ENCODE measurements around the gene PRLH. TPM values are rescaled to one million over a fixed set of nuclear protein-coding genes. Genes with fewer than 3 reads are reported as not detected.

Gene PRLH
- total and polyA plus RNA-seq, 2 of the 13 experiments (the other 11 are each of a cell fraction or from before 2014, with no cell fraction given) = not detected

GRCh38 chr2:237612527-237613357 is 46.4 kb downstream of the PRLH start:
- no TSS peak for BruUV-seq (replicated peaks)
- Histone ChIP-seq H2AFZ (ENCODE audit: low read length) (no peak overlapping the region), H3K4me2 (ENCODE audit: low read depth, low read length) (no peak overlapping the region), H3K36me3 (replicated peaks in 1 of 2; ENCODE audit: control insufficient read depth in 1 of 2, insufficient read depth in 2 of 2, low read length in 2 of 2) (no peaks in the 10 kb centered on the region), H3K9me3 (ENCODE audit: low read length) (no peaks in the 10 kb centered on the region), H3K9ac (ENCODE audit: insufficient read depth, low read depth, low read length) (no peak overlapping the region), H3K79me2 (ENCODE audit: insufficient read depth, low read length) (no peaks in the 10 kb centered on the region), H3K4me1 (ENCODE audit: insufficient read depth, low read length) (peaks cover 39% of the 10 kb centered on the region), H3K4me3 (replicated peaks in 1 of 3; ENCODE audit: insufficient read depth in 1 of 3, low read depth in 2 of 3, low read length in 3 of 3) (no peak overlapping the region), H4K20me1 (ENCODE audit: insufficient read depth, low read length) (no peaks in the 10 kb centered on the region), H3K27me3 (ENCODE audit: control insufficient read depth in 1 of 2, insufficient read depth in 2 of 2, low read length in 2 of 2) (peaks cover 0 to 30% of the 10 kb centered on the region in 2 experiments; a peak in 3 of 5 replicates), H3K27ac (ENCODE audit: extremely low read length, insufficient read depth, low read length) (no peak overlapping the region)
- ChIA-PET CTCF (ENCODE audit: low intra/inter-chr PET ratio, low total read pairs) (no interaction called here), POLR2A (no interaction called here)
- no peak for FAIRE-seq
- whole genome bisulfite sequencing (ENCODE audit: low lambda C conversion rate) = 79% methylated on average over 8 of the region's 10 CpGs
- intact Hi-C loops (cut with micrococcal nuclease; ENCODE audit: unreplicated experiment) = no loop called here
- in situ Hi-C loops (cut with HindIII; ENCODE audit: extremely low pct_ligation_motif_present, low pct_unique_long_range_greater_than_20kb) = no loop called here
- TF ChIP-seq RBFOX2 (IDR thresholded peaks at IDR 0.05; ENCODE audit: low read depth, low read length) (no peak), FOXO1 (CRISPR knock-in tag; IDR thresholded peaks at IDR 0.05) (no peak), ZNF10 (CRISPR knock-in tag; IDR thresholded peaks at IDR 0.05; ENCODE audit: borderline replicate concordance, low read depth) (no peak), ZBTB3 (CRISPR knock-in tag; IDR thresholded peaks at IDR 0.05; ENCODE audit: borderline replicate concordance, low read depth) (no peak), ZSCAN30 (CRISPR knock-in tag; IDR thresholded peaks at IDR 0.05) (no peak), TRAFD1 (CRISPR knock-in tag; IDR thresholded peaks at IDR 0.05; ENCODE audit: borderline replicate concordance) (no peak), ZNF235 (CRISPR knock-in tag; IDR thresholded peaks at IDR 0.05; ENCODE audit: borderline replicate concordance) (no peak), SCMH1 (CRISPR knock-in tag; IDR thresholded peaks at IDR 0.05; ENCODE audit: borderline replicate concordance) (no peak), SIN3B (IDR thresholded peaks at IDR 0.05; ENCODE audit: low read length) (no peak), KDM6A (CRISPR knock-in tag; IDR thresholded peaks at IDR 0.05; ENCODE audit: low read depth) (no peak), ZNF3 (CRISPR knock-in tag; IDR thresholded peaks at IDR 0.05) (no peak), RFX5 (IDR thresholded peaks at IDR 0.05; ENCODE audit: low read depth, low read length) (no peak), BHLHE40 (IDR thresholded peaks at IDR 0.05; ENCODE audit: low read length) (no peak), ZNF512B (CRISPR knock-in tag; IDR thresholded peaks at IDR 0.05; ENCODE audit: borderline replicate concordance) (no peak), ZNF83 (CRISPR knock-in tag; IDR thresholded peaks at IDR 0.05; ENCODE audit: borderline replicate concordance) (no peak), FOSL2 (CRISPR knock-in tag; IDR thresholded peaks at IDR 0.05) (no peak), ZNF546 (CRISPR knock-in tag; conservative IDR thresholded peaks at IDR 0.05) (no peak), ZNF770 (CRISPR knock-in tag; IDR thresholded peaks at IDR 0.05) (no peak)
- no peak for ATAC-seq
- no peak for DNase-seq (ENCODE audit: low spot score)
